ENCODE data around the gene DIDO1. TPM values are rescaled to one million over a fixed set of nuclear protein-coding genes. Genes with fewer than 3 reads are reported as not detected.
"Not testable (repeated sequence)": the region's sequence is repeated elsewhere in the genome, so short reads cannot be mapped to it uniquely, and the experiment has no call there.

Gene DIDO1
- total RNA-seq, 1 experiment from 2014 or later: 42.9 TPM

GRCh38 chr20:62864207-62864606, 62.1 kb downstream of the DIDO1 start:
- no peak for DNase-seq (ENCODE audit: low read depth in 1 of 2, low spot score in 2 of 2)
- H3K4me1 ChIP-seq (replicated peaks): peaks cover 17% of the 10 kb centered on the region
- H3K36me3 ChIP-seq: peaks cover 3% of the 10 kb centered on the region; the same call in 1 of the 2 replicates
- H3K4me3 ChIP-seq: no peak overlapping the region
- peaks cover 3% of the 10 kb centered on the region; the same call in 1 of the 2 replicates for H3K9me3 ChIP-seq (replicated peaks)
- H3K27me3 ChIP-seq (replicated peaks): peaks cover 9% of the 10 kb centered on the region
- H3K27ac ChIP-seq: no peak overlapping the region

- H3K4me1 ChIP-seq (replicated peaks): peaks cover 17% of the 10 kb centered on the region
- peak within 1 kb of the TSS; percentile 66 for H3K4me3 ChIP-seq
- H3K27me3 ChIP-seq (replicated peaks): no peaks in the 10 kb centered on the region; the same call in 1 of the 2 replicates
- peaks cover 13% of the 10 kb centered on the region for H3K36me3 ChIP-seq
- H3K27ac ChIP-seq: no peak within 1 kb of the TSS
- peaks cover 3% of the 10 kb centered on the region; the same call in 1 of the 2 replicates for H3K9me3 ChIP-seq (replicated peaks)
- peak; percentile 66 to 88 for DNase-seq (ENCODE audit: low read depth in 1 of 2, low spot score in 2 of 2)
Measured at GRCh38 chr20:62861726-62862336, 64.5 kb downstream of the DIDO1 start, which contains the start of gene TCFL5. Gene TCFL5 (minus strand): TSS chr20:62861822. CDS start chr20:62861670, 152 bp downstream.

GRCh38 chr20:62860924-62861691, 65.2 kb downstream of the DIDO1 start:
- Histone ChIP-seq H3K27ac (no peak overlapping the region), H3K36me3 (peaks cover 14% of the 10 kb centered on the region), H3K4me3 (peak overlapping the region; percentile 66), H3K4me1 (replicated peaks) (peaks cover 17% of the 10 kb centered on the region), H3K9me3 (replicated peaks) (peaks cover 3% of the 10 kb centered on the region; the same call in 1 of the 2 replicates), H3K27me3 (replicated peaks) (no peaks in the 10 kb centered on the region)
- DNase-seq (ENCODE audit: low read depth in 1 of 2, low spot score in 2 of 2): peak in 1 of 2 experiments; percentile 33

GRCh38 chr20:62860391-62860923, 65.8 kb downstream of the DIDO1 start:
- H3K27me3 ChIP-seq (replicated peaks): no peaks in the 10 kb centered on the region
- H3K4me3 ChIP-seq: peak overlapping the region; percentile 66
- peaks cover 3% of the 10 kb centered on the region; the same call in 1 of the 2 replicates for H3K9me3 ChIP-seq (replicated peaks)
- peaks cover 19% of the 10 kb centered on the region for H3K36me3 ChIP-seq
- no peak overlapping the region for H3K27ac ChIP-seq
- DNase-seq (ENCODE audit: low read depth in 1 of 2, low spot score in 2 of 2): no peak
- peaks cover 17% of the 10 kb centered on the region for H3K4me1 ChIP-seq (replicated peaks)

- Histone ChIP-seq H3K27me3 (replicated peaks) (no peaks in the 10 kb centered on the region), H3K4me1 (replicated peaks) (peaks cover 17% of the 10 kb centered on the region), H3K9me3 (replicated peaks) (peaks cover 3% of the 10 kb centered on the region; the same call in 1 of the 2 replicates), H3K27ac (no peak overlapping the region), H3K4me3 (no peak overlapping the region), H3K36me3 (peaks cover 26% of the 10 kb centered on the region)
- DNase-seq (ENCODE audit: low read depth in 1 of 2, low spot score in 2 of 2): no peak
Measured at GRCh38 chr20:62859721-62860120, 66.6 kb downstream of the DIDO1 start.

- DNase-seq (ENCODE audit: low read depth in 1 of 2, low spot score in 2 of 2): no peak
- Histone ChIP-seq H3K27me3 (replicated peaks) (no peaks in the 10 kb centered on the region), H3K4me3 (no peak overlapping the region), H3K27ac (no peak overlapping the region), H3K4me1 (replicated peaks) (peaks cover 17% of the 10 kb centered on the region), H3K9me3 (replicated peaks) (peaks cover 3% of the 10 kb centered on the region; the same call in 1 of the 2 replicates), H3K36me3 (peaks cover 39% of the 10 kb centered on the region)
Measured at GRCh38 chr20:62858058-62858830, 68.1 kb downstream of the DIDO1 start.

GRCh38 chr20:62856931-62857619, 69.2 kb downstream of the DIDO1 start:
- no peak overlapping the region for H3K4me3 ChIP-seq
- H3K27ac ChIP-seq: no peak overlapping the region
- H3K9me3 ChIP-seq (replicated peaks): peaks cover 2% of the 10 kb centered on the region; the same call in 1 of the 2 replicates
- H3K4me1 ChIP-seq (replicated peaks): peaks cover 16% of the 10 kb centered on the region
- DNase-seq (ENCODE audit: low read depth in 1 of 2, low spot score in 2 of 2): no peak
- H3K36me3 ChIP-seq: peaks cover 45% of the 10 kb centered on the region
- no peaks in the 10 kb centered on the region for H3K27me3 ChIP-seq (replicated peaks)

GRCh38 chr20:62855120-62855519, 71.2 kb downstream of the DIDO1 start:
- Histone ChIP-seq H3K4me1 (replicated peaks) (peaks cover 2% of the 10 kb centered on the region), H3K27me3 (replicated peaks) (no peaks in the 10 kb centered on the region), H3K4me3 (no peak overlapping the region), H3K27ac (no peak overlapping the region), H3K9me3 (replicated peaks) (no peaks in the 10 kb centered on the region), H3K36me3 (peaks cover 56% of the 10 kb centered on the region)
- no peak for DNase-seq (ENCODE audit: low read depth in 1 of 2, low spot score in 2 of 2)

- Histone ChIP-seq H3K9me3 (replicated peaks) (no peaks in the 10 kb centered on the region), H3K27me3 (replicated peaks) (no peaks in the 10 kb centered on the region), H3K4me1 (replicated peaks) (no peaks in the 10 kb centered on the region), H3K4me3 (no peak overlapping the region), H3K27ac (no peak overlapping the region), H3K36me3 (peaks cover 56% of the 10 kb centered on the region)
- DNase-seq (ENCODE audit: low read depth in 1 of 2, low spot score in 2 of 2): no peak
Measured at GRCh38 chr20:62854121-62854520, 72.2 kb downstream of the DIDO1 start.

- H3K27ac ChIP-seq; H3K27me3 ChIP-seq (replicated peaks); H3K4me3 ChIP-seq; DNase-seq (ENCODE audit: low read depth in 1 of 2, low spot score in 2 of 2); H3K9me3 ChIP-seq (replicated peaks); H3K4me1 ChIP-seq (replicated peaks): not testable (repeated sequence)
- peaks cover 56% of the 10 kb centered on the region for H3K36me3 ChIP-seq
Measured at GRCh38 chr20:62853304-62853703, 73.0 kb downstream of the DIDO1 start.

GRCh38 chr20:62852841-62853240, 73.5 kb downstream of the DIDO1 start:
- no peak for DNase-seq (ENCODE audit: low read depth in 1 of 2, low spot score in 2 of 2)
- H3K36me3 ChIP-seq: peaks cover 53% of the 10 kb centered on the region
- no peak overlapping the region for H3K4me3 ChIP-seq
- H3K27ac ChIP-seq: no peak overlapping the region
- no peaks in the 10 kb centered on the region for H3K27me3 ChIP-seq (replicated peaks)
- no peaks in the 10 kb centered on the region for H3K4me1 ChIP-seq (replicated peaks)
- no peaks in the 10 kb centered on the region for H3K9me3 ChIP-seq (replicated peaks)

- H3K9me3 ChIP-seq (replicated peaks): no peaks in the 10 kb centered on the region
Measured at GRCh38 chr20:62852196-62852595, 74.1 kb downstream of the DIDO1 start.

More at GRCh38 chr20:62852196-62852595, 74.1 kb downstream of the DIDO1 start:
- DNase-seq (ENCODE audit: low read depth in 1 of 2, low spot score in 2 of 2): no peak
- no peaks in the 10 kb centered on the region for H3K4me1 ChIP-seq (replicated peaks)
- H3K27ac ChIP-seq: no peak overlapping the region
- H3K27me3 ChIP-seq (replicated peaks): no peaks in the 10 kb centered on the region
- H3K36me3 ChIP-seq: peaks cover 49% of the 10 kb centered on the region
- H3K4me3 ChIP-seq: no peak overlapping the region
